ENCODE data around the gene ELMOD1. TPM values are rescaled to one million over a fixed set of nuclear protein-coding genes. Genes with fewer than 3 reads are reported as not detected.

The ELMOD1 gene
- total RNA-seq, 2 experiments from 2014 or later, result not detected

GRCh38 chr11:107704451-107704850 is 113.5 kb downstream of the ELMOD1 start:
- H2AFZ ChIP-seq (ENCODE audit: low read length), result no peak overlapping the region
- no peak for DNase-seq (ENCODE audit: low spot score)
- H3K4me1 ChIP-seq (ENCODE audit: insufficient read depth, low read length, poor library complexity, severe bottlenecking), result no peaks in the 10 kb centered on the region
- no peaks in the 10 kb centered on the region for H3K36me3 ChIP-seq (ENCODE audit: insufficient read depth, low read length)
- H3K79me2 ChIP-seq (ENCODE audit: insufficient read depth, low read depth, low read length), result no peaks in the 10 kb centered on the region
- CTCF ChIA-PET (ENCODE audit: unreplicated experiment), result no interaction called here
- no peak overlapping the region for H3K4me2 ChIP-seq (ENCODE audit: low read length)
- H4K20me1 ChIP-seq (ENCODE audit: insufficient read depth, low read length), result no peaks in the 10 kb centered on the region
- H3K9me2 ChIP-seq (ENCODE audit: insufficient read depth, low read length), result no peaks in the 10 kb centered on the region
- no peaks in the 10 kb centered on the region for H3K9me3 ChIP-seq (ENCODE audit: low read length)
- intact Hi-C loops (cut with micrococcal nuclease; ENCODE audit: unreplicated experiment), result no loop called here
- H3K27ac ChIP-seq (ENCODE audit: low read depth, low read length, poor library complexity, severe bottlenecking), result no peak overlapping the region
- no TSS peak for BruUV-seq (replicated peaks)
- H3K4me3 ChIP-seq (ENCODE audit: low read depth, low read length, poor library complexity, severe bottlenecking), result no peak overlapping the region
- TF ChIP-seq, protein P1, sequence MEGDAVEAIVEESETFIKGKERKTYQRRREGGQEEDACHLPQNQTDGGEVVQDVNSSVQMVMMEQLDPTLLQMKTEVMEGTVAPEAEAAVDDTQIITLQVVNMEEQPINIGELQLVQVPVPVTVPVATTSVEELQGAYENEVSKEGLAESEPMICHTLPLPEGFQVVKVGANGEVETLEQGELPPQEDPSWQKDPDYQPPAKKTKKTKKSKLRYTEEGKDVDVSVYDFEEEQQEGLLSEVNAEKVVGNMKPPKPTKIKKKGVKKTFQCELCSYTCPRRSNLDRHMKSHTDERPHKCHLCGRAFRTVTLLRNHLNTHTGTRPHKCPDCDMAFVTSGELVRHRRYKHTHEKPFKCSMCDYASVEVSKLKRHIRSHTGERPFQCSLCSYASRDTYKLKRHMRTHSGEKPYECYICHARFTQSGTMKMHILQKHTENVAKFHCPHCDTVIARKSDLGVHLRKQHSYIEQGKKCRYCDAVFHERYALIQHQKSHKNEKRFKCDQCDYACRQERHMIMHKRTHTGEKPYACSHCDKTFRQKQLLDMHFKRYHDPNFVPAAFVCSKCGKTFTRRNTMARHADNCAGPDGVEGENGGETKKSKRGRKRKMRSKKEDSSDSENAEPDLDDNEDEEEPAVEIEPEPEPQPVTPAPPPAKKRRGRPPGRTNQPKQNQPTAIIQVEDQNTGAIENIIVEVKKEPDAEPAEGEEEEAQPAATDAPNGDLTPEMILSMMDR (conservative IDR thresholded peaks at IDR 0.05; ENCODE audit: low read length), result no peak
- TF ChIP-seq EZH2phosphoT487 (IDR thresholded peaks at IDR 0.05; ENCODE audit: borderline replicate concordance, low read depth, low read length), result no peak
- POLR2A ChIA-PET, result no interaction called here

DNA sequence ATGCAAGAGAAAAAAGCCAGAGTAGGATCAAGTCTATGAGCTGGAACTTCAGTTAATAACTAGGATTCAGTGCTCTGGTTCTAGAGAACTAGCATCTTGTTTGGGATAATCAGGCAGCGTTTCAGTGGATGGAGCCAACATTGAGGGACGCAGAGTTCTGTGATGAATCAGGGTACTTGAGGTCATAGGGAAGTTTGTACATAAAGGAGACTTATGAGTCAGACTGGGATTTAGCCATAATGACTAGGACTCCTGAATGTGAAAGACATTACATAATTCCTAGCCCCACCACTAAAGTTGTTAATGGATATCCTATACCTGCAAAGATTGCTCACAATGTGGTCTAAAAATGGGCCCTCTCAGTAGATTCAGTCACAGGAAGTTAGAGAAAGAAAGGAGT is 114.1 kb downstream of the ELMOD1 start:
- Histone ChIP-seq H4K20me1 (ENCODE audit: insufficient read depth, low read length) (no peaks in the 10 kb centered on the region), H3K36me3 (ENCODE audit: insufficient read depth, low read length) (no peaks in the 10 kb centered on the region), H3K9me3 (ENCODE audit: low read length) (no peaks in the 10 kb centered on the region), H2AFZ (ENCODE audit: low read length) (no peak overlapping the region), H3K4me1 (ENCODE audit: insufficient read depth, low read length, poor library complexity, severe bottlenecking) (no peaks in the 10 kb centered on the region), H3K27ac (ENCODE audit: low read depth, low read length, poor library complexity, severe bottlenecking) (no peak overlapping the region), H3K4me3 (ENCODE audit: low read depth, low read length, poor library complexity, severe bottlenecking) (no peak overlapping the region), H3K9me2 (ENCODE audit: insufficient read depth, low read length) (no peaks in the 10 kb centered on the region), H3K79me2 (ENCODE audit: insufficient read depth, low read depth, low read length) (no peaks in the 10 kb centered on the region), H3K4me2 (ENCODE audit: low read length) (no peak overlapping the region)
- intact Hi-C loops (cut with micrococcal nuclease; ENCODE audit: unreplicated experiment), result no loop called here
- BruUV-seq (replicated peaks), result no TSS peak
- POLR2A ChIA-PET, result no interaction called here
- TF ChIP-seq, protein P1 (conservative IDR thresholded peaks at IDR 0.05; ENCODE audit: low read length), result no peak
- no peak for TF ChIP-seq EZH2phosphoT487 (IDR thresholded peaks at IDR 0.05; ENCODE audit: borderline replicate concordance, low read depth, low read length)
- DNase-seq (ENCODE audit: low spot score), result no peak
- CTCF ChIA-PET (ENCODE audit: unreplicated experiment), result no interaction called here

DNA sequence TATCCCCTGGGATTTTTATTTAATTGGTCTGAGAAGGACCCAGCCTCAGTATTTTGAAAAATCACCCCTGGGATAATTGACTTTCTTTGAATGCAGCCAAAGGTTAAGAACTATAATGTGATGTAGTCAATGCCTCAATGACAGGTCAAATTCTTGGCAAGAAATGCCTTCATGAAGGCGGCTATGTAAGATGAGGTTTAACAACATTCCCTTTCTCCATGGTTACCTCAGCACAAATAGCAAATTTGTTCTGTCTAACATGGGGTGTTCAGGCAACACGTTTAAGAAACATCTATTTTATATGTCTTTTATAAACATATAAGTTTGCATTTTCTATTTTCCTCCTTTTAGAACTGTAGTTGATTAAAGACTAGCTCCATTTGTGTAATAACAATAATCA is 115.6 kb downstream of the ELMOD1 start:
- no peaks in the 10 kb centered on the region; the same call in 1 of the 2 replicates for H4K20me1 ChIP-seq (ENCODE audit: insufficient read depth, low read length)
- no TSS peak for BruUV-seq (replicated peaks)
- TF ChIP-seq, protein P1 (conservative IDR thresholded peaks at IDR 0.05; ENCODE audit: low read length), result no peak
- no peak for TF ChIP-seq EZH2phosphoT487 (IDR thresholded peaks at IDR 0.05; ENCODE audit: borderline replicate concordance, low read depth, low read length)
- H3K79me2 ChIP-seq (ENCODE audit: insufficient read depth, low read depth, low read length), result no peaks in the 10 kb centered on the region
- H3K9me3 ChIP-seq (ENCODE audit: low read length), result no peaks in the 10 kb centered on the region
- no peak overlapping the region for H3K4me3 ChIP-seq (ENCODE audit: low read depth, low read length, poor library complexity, severe bottlenecking)
- H3K4me1 ChIP-seq (ENCODE audit: insufficient read depth, low read length, poor library complexity, severe bottlenecking), result no peaks in the 10 kb centered on the region
- no peak overlapping the region for H2AFZ ChIP-seq (ENCODE audit: low read length)
- no peak for DNase-seq (ENCODE audit: low spot score)
- H3K27ac ChIP-seq (ENCODE audit: low read depth, low read length, poor library complexity, severe bottlenecking), result no peak overlapping the region
- no peak overlapping the region for H3K4me2 ChIP-seq (ENCODE audit: low read length)
- ChIA-PET POLR2A (no interaction called here), CTCF (ENCODE audit: unreplicated experiment) (no interaction called here)
- intact Hi-C loops (cut with micrococcal nuclease; ENCODE audit: unreplicated experiment), result no loop called here
- no peaks in the 10 kb centered on the region for H3K36me3 ChIP-seq (ENCODE audit: insufficient read depth, low read length)
- no peaks in the 10 kb centered on the region for H3K9me2 ChIP-seq (ENCODE audit: insufficient read depth, low read length)

All from OCI-LY7 (cell line).